SK-N-SH (cell line): ENCODE measurements around the gene SSC4D. TPM values are rescaled to one million over a fixed set of nuclear protein-coding genes. Genes with fewer than 3 reads are reported as not detected.

Source experiments
- CTCF ChIA-PET: fragments of 300-600, 350-600 bp; formaldehyde crosslinking; extraction: SDS; loops from one replicate; lab custom pipeline; 2021; lab: Yijun Ruan, JAX
- POLR2A ChIA-PET: fragments of 350-600 bp; sonication (Branson Sonifier 250); formaldehyde crosslinking; extraction: SDS; loops from one replicate; lab custom pipeline; 2020; ENCODE audit warnings: antibody characterized with exemption, inconsistent platforms; lab: Yijun Ruan, JAX
- DNase-seq: peaks from one replicate; pipeline ENCODE4 v3.0.0; 2012
- H2AFZ ChIP-seq: fragments of 200-600 bp; sonication (generic); 2 replicates; pipeline ENCODE4 v1.8.1; 2016; ENCODE audit warnings: antibody characterized with exemption, mild to moderate bottlenecking, low read depth
- H3F3A ChIP-seq: fragments of 200-600 bp; sonication (generic); replicated peaks from 2 replicates; pipeline ENCODE3; 2016; ENCODE audit warnings: antibody characterized with exemption, mild to moderate bottlenecking; ENCODE audit not compliant: insufficient read depth
- H3K27ac ChIP-seq, 2 experiments: fragments of 200-500 bp in 1 of 2; fragments of 200-600 bp in 1 of 2; sonication (Bioruptor generic) in 1 of 2; sonication (generic), shearing (Covaris generic) in 1 of 2; 2 replicates each; pipeline versions ENCODE4 v1.5.1 to v1.6.1; 2014 to 2016; ENCODE audit warnings: low read depth in 2 of 2, inconsistent platforms in 1 of 2, low read length in 1 of 2, mild to moderate bottlenecking in 1 of 2, mixed read lengths in 1 of 2
- H3K27me3 ChIP-seq: fragments of 200-600 bp; sonication (generic), shearing (Covaris generic); 2 replicates; pipeline ENCODE4 v1.6.1; 2016; ENCODE audit warnings: mixed run types; ENCODE audit not compliant: insufficient read depth
- H3K36me3 ChIP-seq, 2 experiments: fragments of 200-500 bp in 1 of 2; fragments of 200-600 bp in 1 of 2; sonication (Bioruptor generic) in 1 of 2; sonication (generic) in 1 of 2; replicated peaks in 1 of 2; 2 replicates each; pipeline versions ENCODE3 to v1.5.1; 2014 to 2016; ENCODE audit warnings: low read length in 1 of 2, mild to moderate bottlenecking in 1 of 2; ENCODE audit not compliant: insufficient read depth in 2 of 2, control insufficient read depth in 1 of 2
- H3K4me1 ChIP-seq, 2 experiments: fragments of 200-500 bp in 1 of 2; fragments of 200-600 bp in 1 of 2; sonication (Bioruptor generic) in 1 of 2; sonication (generic), shearing (Covaris generic) in 1 of 2; 2 replicates each; pipeline versions ENCODE4 v1.5.1 to v1.6.1; 2014 to 2016; ENCODE audit warnings: low read depth in 1 of 2, low read length in 1 of 2, mixed run types in 1 of 2; ENCODE audit not compliant: insufficient read depth in 2 of 2, control insufficient read depth in 1 of 2
- H3K4me2 ChIP-seq: fragments of 200-600 bp; sonication (generic), shearing (Covaris generic); 2 replicates; pipeline ENCODE4 v1.6.1; 2017; ENCODE audit warnings: mixed run types
- H3K4me3 ChIP-seq, 2 experiments: fragments of 200-500 bp in 1 of 2; fragments of 200-600 bp in 1 of 2; sonication (Bioruptor generic) in 1 of 2; sonication (generic), shearing (Covaris generic) in 1 of 2; 2 replicates each; pipeline versions ENCODE4 v1.5.1 to v1.8.1; 2014 to 2016; ENCODE audit warnings: low read depth in 2 of 2, inconsistent platforms in 1 of 2, low read length in 1 of 2, mild to moderate bottlenecking in 1 of 2, mixed read lengths in 1 of 2, moderate library complexity in 1 of 2
- H3K79me2 ChIP-seq: fragments of 200-600 bp; sonication (generic); 2 replicates; pipeline ENCODE4 v1.8.1; 2017; ENCODE audit warnings: mild to moderate bottlenecking; ENCODE audit not compliant: insufficient read depth
- H3K9ac ChIP-seq: fragments of 200-600 bp; sonication (generic); 2 replicates; pipeline ENCODE4 v1.6.1; 2017; ENCODE audit warnings: mixed run types
- H3K9me2 ChIP-seq: fragments of 200-600 bp; sonication (generic); 2 replicates; pipeline ENCODE4 v1.6.1; 2017; ENCODE audit warnings: mixed run types
- H3K9me3 ChIP-seq: fragments of 200-600 bp; sonication (generic); 2 replicates; pipeline ENCODE4 v1.6.1; 2017; ENCODE audit warnings: mixed run types, mild to moderate bottlenecking, moderate library complexity
- H4K20me1 ChIP-seq: fragments of 200-600 bp; sonication (generic); 2 replicates; pipeline ENCODE4 v1.6.1; 2017; ENCODE audit warnings: mild to moderate bottlenecking, mixed run types; ENCODE audit not compliant: insufficient read depth
- FOXM1 ChIP-seq: IDR thresholded peaks from 2 replicates; pipeline ENCODE4 v1.4.0; 2012; ENCODE audit warnings: low read depth, mild to moderate bottlenecking
- JUND ChIP-seq: IDR thresholded peaks from 2 replicates; pipeline ENCODE4 v1.4.0; 2012
- MAX ChIP-seq: IDR thresholded peaks from 2 replicates; pipeline ENCODE4 v1.4.0; 2012; ENCODE audit warnings: low read depth
- NFIC ChIP-seq: IDR thresholded peaks from 2 replicates; pipeline ENCODE4 v1.4.0; 2012; ENCODE audit warnings: borderline replicate concordance
- RAD21 ChIP-seq: IDR thresholded peaks from 2 replicates; pipeline ENCODE4 v1.6.1; 2012; ENCODE audit warnings: mild to moderate bottlenecking, low read length
- RFX5 ChIP-seq: IDR thresholded peaks from 2 replicates; pipeline ENCODE4 v1.6.1; 2012; ENCODE audit warnings: mild to moderate bottlenecking, improper control_type of control experiment, low read length
- TAF1 ChIP-seq: IDR thresholded peaks from 2 replicates; pipeline ENCODE4 v1.6.1; 2012; ENCODE audit warnings: low read depth, mild to moderate bottlenecking, low read length, moderate library complexity, borderline replicate concordance
- ZBTB33 ChIP-seq: IDR thresholded peaks from 2 replicates; pipeline ENCODE4 v1.4.0; 2012; ENCODE audit warnings: low read depth, borderline replicate concordance
- WGBS: methylation state at CpG from one replicate; pipeline ENCODE4 v1.1.6; 2017; ENCODE audit warnings: low lambda C conversion rate; 5-methylcytosine and 5-hydroxymethylcytosine counted together
- polyA plus RNA-seq, 3 experiments: library from polyadenylated mRNA; depleted of rRNA; stranded (reverse); fragments of >200 nt; gene quantifications; 2 replicates each; pipeline ENCODE4 v1.2.3, GENCODE V29; 2012

The SSC4D gene
- polyA plus RNA-seq, 1 of the 3 experiments (the other 2 are of a cell fraction), result 2.0 TPM

- WGBS, result 91% methylated on average over 9 of the region's 9 CpGs
- Histone ChIP-seq H3K4me1 (no peaks in the 10 kb centered on the region), H3K9me3 (no peaks in the 10 kb centered on the region), H3K4me3 (no peak overlapping the region), H3K36me3 (no peaks in the 10 kb centered on the region), H3K79me2 (no peaks in the 10 kb centered on the region), H2AFZ (no peak overlapping the region), H4K20me1 (no peaks in the 10 kb centered on the region), H3K9ac (no peak overlapping the region), H3K27ac (no peak overlapping the region), H3K27me3 (no peaks in the 10 kb centered on the region), H3F3A (no peaks in the 10 kb centered on the region), H3K9me2 (no peaks in the 10 kb centered on the region), H3K4me2 (no peak overlapping the region)
- no peak for DNase-seq
- ChIA-PET POLR2A (no interaction called here), CTCF (no interaction called here)
- no peak for TF ChIP-seq FOXM1
- TF ChIP-seq JUND, result no peak
- TF ChIP-seq TAF1, result no peak
- TF ChIP-seq ZBTB33, result no peak
These were observed 20.7 kb upstream of the SSC4D start for GRCh38 chr7:76430211-76430610.

- no peaks in the 10 kb centered on the region for H3F3A ChIP-seq
- no peaks in the 10 kb centered on the region for H3K27me3 ChIP-seq
- WGBS, result 89% methylated on average over 18 of the region's 18 CpGs
- TF ChIP-seq NFIC (no peak), RFX5 (no peak), RAD21 (no peak), MAX (no peak)
- no peaks in the 10 kb centered on the region for H3K4me1 ChIP-seq
- ChIA-PET CTCF (no interaction called here), POLR2A (no interaction called here)
- H3K9me3 ChIP-seq, result no peaks in the 10 kb centered on the region
- H3K36me3 ChIP-seq, result no peaks in the 10 kb centered on the region
- no peak overlapping the region for H3K9ac ChIP-seq
- no peaks in the 10 kb centered on the region for H4K20me1 ChIP-seq
- H3K9me2 ChIP-seq, result no peaks in the 10 kb centered on the region
- no peak overlapping the region for H3K4me2 ChIP-seq
- no peak overlapping the region for H3K4me3 ChIP-seq
- no peak overlapping the region for H3K27ac ChIP-seq
- no peaks in the 10 kb centered on the region for H3K79me2 ChIP-seq
- H2AFZ ChIP-seq, result no peak overlapping the region
- no peak for DNase-seq
These were observed 19.6 kb upstream of the SSC4D start for GRCh38 chr7:76428868-76429805.
